GM23338 (cell line): Measurements from ENCODE around the gene DCUN1D4. TPM values are rescaled to one million over a fixed set of nuclear protein-coding genes. Genes with fewer than 3 reads are reported as not detected.

ENCODE experiments used
- ATAC-seq: fragments of 200-7000 bp; cut with Tn5 transposase; 3 replicates; pipeline ENCODE4 v1.9.1; 2020
- DNase-seq: peaks from one replicate; pipeline ENCODE4 v3.0.0-alpha.2; 2015; ENCODE audit warnings: low spot score
- H2AFZ ChIP-seq: fragments of 200-600 bp; sonication (generic); 2 replicates; pipeline ENCODE4 v1.8.0; 2016; ENCODE audit warnings: antibody characterized with exemption, mild to moderate bottlenecking, moderate library complexity
- H3F3A ChIP-seq: fragments of 200-600 bp; sonication (generic); replicated peaks from 2 replicates; pipeline ENCODE4 v1.8.0; 2017; ENCODE audit warnings: antibody characterized with exemption, mixed run types, low read depth
- H3K27ac ChIP-seq: fragments of 200-600 bp; sonication (generic); 2 replicates; pipeline ENCODE4 v1.6.1; 2016; ENCODE audit warnings: low read depth
- H3K27me3 ChIP-seq: fragments of 200-600 bp; sonication (generic); 2 replicates; pipeline ENCODE4 v1.8.0; 2016; ENCODE audit warnings: mild to moderate bottlenecking, mixed run types, moderate library complexity; ENCODE audit not compliant: insufficient read depth
- H3K36me3 ChIP-seq: fragments of 200-600 bp; sonication (generic); 2 replicates; pipeline ENCODE4 v1.8.0; 2016; ENCODE audit warnings: mild to moderate bottlenecking; ENCODE audit not compliant: insufficient read depth
- H3K4me1 ChIP-seq: fragments of 200-600 bp; sonication (generic); 2 replicates; pipeline ENCODE4 v1.8.0; 2016; ENCODE audit warnings: mild to moderate bottlenecking, moderate library complexity; ENCODE audit not compliant: insufficient read depth
- H3K4me2 ChIP-seq: fragments of 200-600 bp; sonication (generic); 2 replicates; pipeline ENCODE4 v1.7.1; 2017; ENCODE audit warnings: mixed run types
- H3K4me3 ChIP-seq: fragments of 200-600 bp; sonication (generic); 2 replicates; pipeline ENCODE4 v1.6.1; 2016; ENCODE audit warnings: mixed run types
- H3K79me2 ChIP-seq: fragments of 200-600 bp; sonication (generic); replicated peaks from 2 replicates; pipeline ENCODE4 v1.8.0; 2017; ENCODE audit warnings: mild to moderate bottlenecking; ENCODE audit not compliant: insufficient read depth
- H3K9me2 ChIP-seq: fragments of 200-600 bp; sonication (generic); 2 replicates; pipeline ENCODE4 v1.8.0; 2017; ENCODE audit not compliant: insufficient read depth
- H4K20me1 ChIP-seq: fragments of 200-600 bp; sonication (generic); replicated peaks from 2 replicates; pipeline ENCODE4 v1.8.0; 2017; ENCODE audit warnings: mild to moderate bottlenecking; ENCODE audit not compliant: insufficient read depth
- H3K27ac Mint-ChIP-seq: 2 replicates; pipeline ENCODE4 v1.8.0; 2020; ENCODE audit warnings: inconsistent platforms, mild to moderate bottlenecking, moderate library complexity, mixed read lengths
- H3K27me3 Mint-ChIP-seq: 3 replicates; pipeline ENCODE4 v1.8.0; 2022; ENCODE audit warnings: low read depth, mild to moderate bottlenecking, moderate library complexity, mixed read lengths, inconsistent platforms; ENCODE audit not compliant: insufficient read depth, poor library complexity
- H3K36me3 Mint-ChIP-seq: 3 replicates; pipeline ENCODE4 v1.8.0; 2021; ENCODE audit warnings: low read depth, mild to moderate bottlenecking, inconsistent platforms, moderate library complexity, mixed read lengths
- H3K4me1 Mint-ChIP-seq: 3 replicates; pipeline ENCODE4 v1.8.0; 2020; ENCODE audit warnings: mild to moderate bottlenecking, inconsistent platforms, mixed read lengths
- H3K4me3 Mint-ChIP-seq: 3 replicates; pipeline ENCODE4 v1.8.0; 2021; ENCODE audit warnings: moderate library complexity, mild to moderate bottlenecking, inconsistent platforms, mixed read lengths
- H3K9me3 Mint-ChIP-seq: 3 replicates; pipeline ENCODE4 v1.8.0; 2020; ENCODE audit warnings: moderate library complexity, mild to moderate bottlenecking, inconsistent platforms, mixed read lengths
- CREB1 ChIP-seq: fragments of 250-450 bp; sonication (Bioruptor Pico); IDR thresholded peaks from 2 replicates; pipeline ENCODE4 v1.5.0; 2020; ENCODE audit warnings: low read depth, mild to moderate bottlenecking, moderate library complexity
- EZH2phosphoT487 ChIP-seq: fragments of 200-600 bp; sonication (generic); IDR thresholded peaks from one replicate; pipeline ENCODE4 v1.8.1; 2018; ENCODE audit warnings: antibody characterized with exemption; ENCODE audit not compliant: unreplicated experiment
- NANOG ChIP-seq: IDR thresholded peaks from 2 replicates; pipeline ENCODE4 v1.6.1; 2016; ENCODE audit warnings: antibody characterized with exemption, borderline replicate concordance
- POLR2AphosphoS5 ChIP-seq: IDR thresholded peaks from 2 replicates; pipeline ENCODE4 v1.6.1; 2016; ENCODE audit warnings: antibody characterized with exemption, low read depth
- STAT1 ChIP-seq: IDR thresholded peaks from one replicate; pipeline ENCODE4 v1.6.1; 2016; ENCODE audit warnings: antibody characterized with exemption; ENCODE audit not compliant: unreplicated experiment
- ZNF114 ChIP-seq: fragments of 250-450 bp; sonication (Bioruptor Pico); IDR thresholded peaks from 2 replicates; pipeline ENCODE4 v1.5.0; 2020; ENCODE audit warnings: mild to moderate bottlenecking, moderate library complexity
- polyA plus RNA-seq: library from polyadenylated mRNA; unstranded; fragments of >200 nt; fragmentation: Nextera tagmentation; extraction: Ambion mirVana; gene quantifications from 2 replicates; pipeline ENCODE4 v1.2.1, GENCODE V29; 2016
- total RNA-seq: library from RNA; depleted of rRNA; stranded (reverse); fragments of >200 nt; shearing (Covaris generic); gene quantifications from 2 replicates; pipeline ENCODE4 v1.2.3, GENCODE V29; 2014
- TF ChIP-seq, protein P1 (sequence below), 2 experiments: fragments of 200-600 bp in 1 of 2; sonication (generic) in 1 of 2; conservative IDR thresholded peaks; 2 replicates each; pipeline versions ENCODE4 v1.5.1 to v1.6.1; 2016 to 2017; ENCODE audit warnings: antibody characterized with exemption in 2 of 2, low read depth in 2 of 2, mild to moderate bottlenecking in 2 of 2, moderate library complexity in 1 of 2

The DCUN1D4 gene
- total and polyA plus RNA-seq, 2 experiments from 2014 or later: 26.1 to 54.8 TPM

DNA sequence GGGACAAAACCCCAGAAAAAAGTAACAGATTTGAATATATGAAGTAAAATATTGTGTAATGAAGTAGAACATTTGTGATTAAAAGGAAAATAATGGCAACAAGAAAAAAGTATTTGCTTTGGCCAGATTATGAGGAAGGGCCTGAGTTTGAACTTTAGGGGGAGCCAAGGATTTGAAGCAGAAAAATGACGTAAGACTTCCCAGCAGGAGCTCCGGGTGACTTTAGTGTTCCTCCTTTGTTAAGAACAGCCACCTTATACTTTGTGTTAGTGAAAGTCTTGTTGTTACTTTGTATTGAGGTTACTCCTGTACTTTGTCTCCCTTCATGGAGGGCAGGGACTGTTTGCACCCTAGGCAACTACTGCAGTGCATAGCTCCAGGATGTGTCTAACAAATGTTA lies 41.1 kb downstream of the DCUN1D4 start:
- H3K27ac Mint-ChIP-seq: peak overlapping the region; percentile 85

DNA sequence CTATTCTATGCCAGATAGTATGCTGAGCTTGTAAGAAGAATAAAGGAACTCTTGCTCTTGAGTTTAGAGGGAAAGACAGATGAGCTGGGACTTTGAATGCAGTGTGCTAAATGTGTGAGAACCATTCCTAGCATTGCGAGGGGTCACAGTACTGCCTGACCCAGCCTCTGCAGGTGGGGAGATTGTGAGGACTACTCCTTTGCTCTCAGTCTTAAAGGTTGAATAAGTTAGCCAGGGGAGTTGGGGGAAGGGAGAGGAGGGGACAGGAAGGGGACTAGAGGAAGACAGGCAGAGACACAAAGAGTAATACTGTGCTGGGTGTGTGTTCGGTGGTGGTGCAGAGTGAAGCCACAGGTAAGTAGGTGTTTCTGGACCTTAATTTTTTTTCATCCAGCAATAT lies 41.7 kb downstream of the DCUN1D4 start:
- no peak overlapping the region for H3K4me2 ChIP-seq
- H3K9me3 Mint-ChIP-seq: no peaks in the 10 kb centered on the region

More for the DNA sequence above, 41.1 kb downstream of the DCUN1D4 start:
- H3K27me3 ChIP-seq: no peaks in the 10 kb centered on the region
- H3K4me3 ChIP-seq: no peak overlapping the region
- no peak overlapping the region for H3K4me2 ChIP-seq
- H3K27me3 Mint-ChIP-seq: no peaks in the 10 kb centered on the region
- H3K27ac ChIP-seq: peak overlapping the region; percentile 45; the same call in 1 of the 2 replicates
- H2AFZ ChIP-seq: no peak overlapping the region
- H3K4me1 Mint-ChIP-seq: peaks cover 27% of the 10 kb centered on the region
- no peaks in the 10 kb centered on the region for H3F3A ChIP-seq
- peaks cover 56% of the 10 kb centered on the region for H3K36me3 Mint-ChIP-seq
- ATAC-seq (peak; percentile 36), DNase-seq (peak; percentile 39)
- peaks cover 20% of the 10 kb centered on the region for H3K36me3 ChIP-seq
- no peaks in the 10 kb centered on the region for H3K9me2 ChIP-seq
- no peak for TF ChIP-seq NANOG
- H4K20me1 ChIP-seq: no peaks in the 10 kb centered on the region; the same call in 1 of the 2 replicates
- H3K4me3 Mint-ChIP-seq: no peak overlapping the region
- H3K79me2 ChIP-seq: no peaks in the 10 kb centered on the region; the same call in 1 of the 2 replicates
- no peaks in the 10 kb centered on the region for H3K9me3 Mint-ChIP-seq
- peaks cover 11% of the 10 kb centered on the region for H3K4me1 ChIP-seq

DNA sequence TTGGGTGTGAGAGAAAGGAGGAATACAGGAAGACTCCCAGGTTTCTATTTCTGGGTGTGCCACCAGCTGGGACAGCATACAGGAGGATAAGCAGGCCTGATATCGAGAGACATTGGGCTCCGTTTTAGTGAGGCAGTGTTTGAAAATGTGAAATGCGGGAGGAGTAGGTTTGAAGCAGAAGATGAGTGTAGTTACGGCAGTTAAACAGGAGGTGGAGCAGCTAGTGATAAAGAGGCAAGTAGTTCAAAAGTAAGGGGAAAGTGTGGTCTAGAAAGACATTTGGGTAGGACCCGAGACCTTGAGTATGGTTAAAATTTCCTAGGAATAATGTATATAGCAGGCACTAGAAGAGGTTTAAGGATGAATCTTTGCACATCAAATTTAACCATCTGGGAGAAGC lies 42.4 kb downstream of the DCUN1D4 start:
- peak; percentile 77 for DNase-seq
- H3K36me3 Mint-ChIP-seq: peaks cover 51% of the 10 kb centered on the region
- H3F3A ChIP-seq: no peaks in the 10 kb centered on the region
- TF ChIP-seq, protein P1, sequence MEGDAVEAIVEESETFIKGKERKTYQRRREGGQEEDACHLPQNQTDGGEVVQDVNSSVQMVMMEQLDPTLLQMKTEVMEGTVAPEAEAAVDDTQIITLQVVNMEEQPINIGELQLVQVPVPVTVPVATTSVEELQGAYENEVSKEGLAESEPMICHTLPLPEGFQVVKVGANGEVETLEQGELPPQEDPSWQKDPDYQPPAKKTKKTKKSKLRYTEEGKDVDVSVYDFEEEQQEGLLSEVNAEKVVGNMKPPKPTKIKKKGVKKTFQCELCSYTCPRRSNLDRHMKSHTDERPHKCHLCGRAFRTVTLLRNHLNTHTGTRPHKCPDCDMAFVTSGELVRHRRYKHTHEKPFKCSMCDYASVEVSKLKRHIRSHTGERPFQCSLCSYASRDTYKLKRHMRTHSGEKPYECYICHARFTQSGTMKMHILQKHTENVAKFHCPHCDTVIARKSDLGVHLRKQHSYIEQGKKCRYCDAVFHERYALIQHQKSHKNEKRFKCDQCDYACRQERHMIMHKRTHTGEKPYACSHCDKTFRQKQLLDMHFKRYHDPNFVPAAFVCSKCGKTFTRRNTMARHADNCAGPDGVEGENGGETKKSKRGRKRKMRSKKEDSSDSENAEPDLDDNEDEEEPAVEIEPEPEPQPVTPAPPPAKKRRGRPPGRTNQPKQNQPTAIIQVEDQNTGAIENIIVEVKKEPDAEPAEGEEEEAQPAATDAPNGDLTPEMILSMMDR (conservative IDR thresholded peaks at IDR 0.05; ENCODE audit: low read depth in 2 of 2): peak; percentile 48 to 54
- TF ChIP-seq NANOG: no peak
- no peak for TF ChIP-seq STAT1
- no peaks in the 10 kb centered on the region; the same call in 1 of the 2 replicates for H3K79me2 ChIP-seq
- no peaks in the 10 kb centered on the region for H3K27me3 ChIP-seq
- peaks cover 27% of the 10 kb centered on the region for H3K4me1 Mint-ChIP-seq
- H4K20me1 ChIP-seq: no peaks in the 10 kb centered on the region; the same call in 1 of the 2 replicates
- peaks cover 20% of the 10 kb centered on the region for H3K36me3 ChIP-seq
- H2AFZ ChIP-seq: no peak overlapping the region
- no peak overlapping the region for H3K4me2 ChIP-seq
- ATAC-seq: peak; percentile 85
- H3K4me3 ChIP-seq: no peak overlapping the region
- H3K9me2 ChIP-seq: no peaks in the 10 kb centered on the region
- H3K4me3 Mint-ChIP-seq: no peak overlapping the region
- peak overlapping the region; percentile 45; the same call in 1 of the 2 replicates for H3K27ac ChIP-seq
- H3K27ac Mint-ChIP-seq: peak overlapping the region; percentile 85
- H3K9me3 Mint-ChIP-seq: no peaks in the 10 kb centered on the region
- H3K27me3 Mint-ChIP-seq: no peaks in the 10 kb centered on the region
- peaks cover 11% of the 10 kb centered on the region for H3K4me1 ChIP-seq

More for the DNA sequence above, 41.7 kb downstream of the DCUN1D4 start:
- H3K9me2 ChIP-seq: no peaks in the 10 kb centered on the region
- no peaks in the 10 kb centered on the region for H3K27me3 Mint-ChIP-seq
- no peaks in the 10 kb centered on the region; the same call in 1 of the 2 replicates for H4K20me1 ChIP-seq
- no peak for TF ChIP-seq EZH2phosphoT487
- no peak for TF ChIP-seq CREB1 (CRISPR knock-in tag)
- TF ChIP-seq POLR2AphosphoS5: no peak
- no peak for TF ChIP-seq STAT1
- no peak for TF ChIP-seq NANOG
- TF ChIP-seq ZNF114 (CRISPR knock-in tag): no peak
- ATAC-seq (peak; percentile 86), DNase-seq (peak; percentile 44)
- peak overlapping the region; percentile 45 for H3K27ac ChIP-seq
- H3K36me3 Mint-ChIP-seq: peaks cover 53% of the 10 kb centered on the region
- no peaks in the 10 kb centered on the region for H3F3A ChIP-seq
- peaks cover 20% of the 10 kb centered on the region for H3K36me3 ChIP-seq
- peak overlapping the region; percentile 85 for H3K27ac Mint-ChIP-seq
- H3K79me2 ChIP-seq: no peaks in the 10 kb centered on the region; the same call in 1 of the 2 replicates
- H2AFZ ChIP-seq: no peak overlapping the region
- H3K4me1 Mint-ChIP-seq: peaks cover 27% of the 10 kb centered on the region
- peaks cover 11% of the 10 kb centered on the region for H3K4me1 ChIP-seq
- H3K4me3 ChIP-seq: no peak overlapping the region
- H3K27me3 ChIP-seq: no peaks in the 10 kb centered on the region
- peak overlapping the region; percentile 23 for H3K4me3 Mint-ChIP-seq
